SK-N-SH (cell line): ENCODE measurements around the gene C2orf92. TPM values are rescaled to one million over a fixed set of nuclear protein-coding genes. Genes with fewer than 3 reads are reported as not detected.

ENCODE experiments used
- CTCF ChIA-PET: fragments of 300-600, 350-600 bp; formaldehyde crosslinking; extraction: SDS; loops from one replicate; lab custom pipeline; 2021; lab: Yijun Ruan, JAX
- POLR2A ChIA-PET: fragments of 350-600 bp; sonication (Branson Sonifier 250); formaldehyde crosslinking; extraction: SDS; loops from one replicate; lab custom pipeline; 2020; ENCODE audit warnings: antibody characterized with exemption, inconsistent platforms; lab: Yijun Ruan, JAX
- DNase-seq: peaks from one replicate; pipeline ENCODE4 v3.0.0; 2012
- H2AFZ ChIP-seq: fragments of 200-600 bp; sonication (generic); 2 replicates; pipeline ENCODE4 v1.8.1; 2016; ENCODE audit warnings: antibody characterized with exemption, mild to moderate bottlenecking, low read depth
- H3F3A ChIP-seq: fragments of 200-600 bp; sonication (generic); replicated peaks from 2 replicates; pipeline ENCODE3; 2016; ENCODE audit warnings: antibody characterized with exemption, mild to moderate bottlenecking; ENCODE audit not compliant: insufficient read depth
- H3K27ac ChIP-seq, 2 experiments: fragments of 200-500 bp in 1 of 2; fragments of 200-600 bp in 1 of 2; sonication (Bioruptor generic) in 1 of 2; sonication (generic), shearing (Covaris generic) in 1 of 2; 2 replicates each; pipeline versions ENCODE4 v1.5.1 to v1.6.1; 2014 to 2016; ENCODE audit warnings: low read depth in 2 of 2, inconsistent platforms in 1 of 2, low read length in 1 of 2, mild to moderate bottlenecking in 1 of 2, mixed read lengths in 1 of 2
- H3K27me3 ChIP-seq: fragments of 200-600 bp; sonication (generic), shearing (Covaris generic); 2 replicates; pipeline ENCODE4 v1.6.1; 2016; ENCODE audit warnings: mixed run types; ENCODE audit not compliant: insufficient read depth
- H3K36me3 ChIP-seq, 2 experiments: fragments of 200-500 bp in 1 of 2; fragments of 200-600 bp in 1 of 2; sonication (Bioruptor generic) in 1 of 2; sonication (generic) in 1 of 2; replicated peaks in 1 of 2; 2 replicates each; pipeline versions ENCODE3 to v1.5.1; 2014 to 2016; ENCODE audit warnings: low read length in 1 of 2, mild to moderate bottlenecking in 1 of 2; ENCODE audit not compliant: insufficient read depth in 2 of 2, control insufficient read depth in 1 of 2
- H3K4me1 ChIP-seq, 2 experiments: fragments of 200-500 bp in 1 of 2; fragments of 200-600 bp in 1 of 2; sonication (Bioruptor generic) in 1 of 2; sonication (generic), shearing (Covaris generic) in 1 of 2; 2 replicates each; pipeline versions ENCODE4 v1.5.1 to v1.6.1; 2014 to 2016; ENCODE audit warnings: low read depth in 1 of 2, low read length in 1 of 2, mixed run types in 1 of 2; ENCODE audit not compliant: insufficient read depth in 2 of 2, control insufficient read depth in 1 of 2
- H3K4me2 ChIP-seq: fragments of 200-600 bp; sonication (generic), shearing (Covaris generic); 2 replicates; pipeline ENCODE4 v1.6.1; 2017; ENCODE audit warnings: mixed run types
- H3K4me3 ChIP-seq, 2 experiments: fragments of 200-500 bp in 1 of 2; fragments of 200-600 bp in 1 of 2; sonication (Bioruptor generic) in 1 of 2; sonication (generic), shearing (Covaris generic) in 1 of 2; 2 replicates each; pipeline versions ENCODE4 v1.5.1 to v1.8.1; 2014 to 2016; ENCODE audit warnings: low read depth in 2 of 2, inconsistent platforms in 1 of 2, low read length in 1 of 2, mild to moderate bottlenecking in 1 of 2, mixed read lengths in 1 of 2, moderate library complexity in 1 of 2
- H3K79me2 ChIP-seq: fragments of 200-600 bp; sonication (generic); 2 replicates; pipeline ENCODE4 v1.8.1; 2017; ENCODE audit warnings: mild to moderate bottlenecking; ENCODE audit not compliant: insufficient read depth
- H3K9ac ChIP-seq: fragments of 200-600 bp; sonication (generic); 2 replicates; pipeline ENCODE4 v1.6.1; 2017; ENCODE audit warnings: mixed run types
- H3K9me2 ChIP-seq: fragments of 200-600 bp; sonication (generic); 2 replicates; pipeline ENCODE4 v1.6.1; 2017; ENCODE audit warnings: mixed run types
- H3K9me3 ChIP-seq: fragments of 200-600 bp; sonication (generic); 2 replicates; pipeline ENCODE4 v1.6.1; 2017; ENCODE audit warnings: mixed run types, mild to moderate bottlenecking, moderate library complexity
- H4K20me1 ChIP-seq: fragments of 200-600 bp; sonication (generic); 2 replicates; pipeline ENCODE4 v1.6.1; 2017; ENCODE audit warnings: mild to moderate bottlenecking, mixed run types; ENCODE audit not compliant: insufficient read depth
- CHD2 ChIP-seq: fragments of 150-350 bp; IDR thresholded peaks from 2 replicates; pipeline ENCODE4 v1.6.1; 2018; ENCODE audit warnings: low read length; ENCODE audit not compliant: partially characterized antibody
- FOXM1 ChIP-seq: IDR thresholded peaks from 2 replicates; pipeline ENCODE4 v1.4.0; 2012; ENCODE audit warnings: low read depth, mild to moderate bottlenecking
- IRF3 ChIP-seq: fragments of 150-350 bp; IDR thresholded peaks from 2 replicates; pipeline ENCODE4 v1.6.1; 2016; ENCODE audit warnings: mild to moderate bottlenecking, low read depth, low read length
- JUND ChIP-seq: IDR thresholded peaks from 2 replicates; pipeline ENCODE4 v1.4.0; 2012
- MEF2A ChIP-seq: IDR thresholded peaks from 2 replicates; pipeline ENCODE4 v1.4.0; 2012; ENCODE audit warnings: low read depth, borderline replicate concordance
- MXI1 ChIP-seq: IDR thresholded peaks from 2 replicates; pipeline ENCODE4 v1.6.1; 2012; ENCODE audit warnings: mild to moderate bottlenecking, low read depth, low read length, improper control_type of control experiment
- NRF1 ChIP-seq: IDR thresholded peaks from 2 replicates; pipeline ENCODE4 v1.6.1; 2012; ENCODE audit warnings: low read depth, mild to moderate bottlenecking, low read length
- REST ChIP-seq: IDR thresholded peaks from 2 replicates; pipeline ENCODE4 v1.6.1; 2012; ENCODE audit warnings: mild to moderate bottlenecking, low read depth, low read length, moderate library complexity
- SIN3A ChIP-seq: IDR thresholded peaks from 2 replicates; pipeline ENCODE4 v1.6.1; 2012; ENCODE audit warnings: low read depth, mild to moderate bottlenecking, low read length, moderate library complexity, borderline replicate concordance
- TCF12 ChIP-seq: IDR thresholded peaks from 2 replicates; pipeline ENCODE4 v1.4.0; 2012
- TEAD4 ChIP-seq: IDR thresholded peaks from 2 replicates; pipeline ENCODE4 v1.4.0; 2012; ENCODE audit warnings: mild to moderate bottlenecking, borderline replicate concordance; ENCODE audit not compliant: insufficient read depth
- ZBTB33 ChIP-seq: IDR thresholded peaks from 2 replicates; pipeline ENCODE4 v1.4.0; 2012; ENCODE audit warnings: low read depth, borderline replicate concordance
- WGBS: methylation state at CpG from one replicate; pipeline ENCODE4 v1.1.6; 2017; ENCODE audit warnings: low lambda C conversion rate; 5-methylcytosine and 5-hydroxymethylcytosine counted together
- polyA plus RNA-seq, 3 experiments: library from polyadenylated mRNA; depleted of rRNA; stranded (reverse); fragments of >200 nt; gene quantifications; 2 replicates each; pipeline ENCODE4 v1.2.3, GENCODE V29; 2012

C2orf92 gene
- polyA plus RNA-seq, 1 of the 3 experiments (the other 2 are of a cell fraction): 3.1 TPM

GRCh38 chr2:97702731-97703470 lies 33.4 kb downstream of the C2orf92 start (continued):
- TF ChIP-seq REST (no peak), MEF2A (no peak)

GRCh38 chr2:97703741-97704140 lies 34.2 kb downstream of the C2orf92 start:
- Histone ChIP-seq H3K27me3 (no peaks in the 10 kb centered on the region), H3K4me2 (no peak overlapping the region), H3F3A (no peaks in the 10 kb centered on the region), H3K79me2 (no peaks in the 10 kb centered on the region), H3K9me2 (no peaks in the 10 kb centered on the region), H2AFZ (no peak overlapping the region), H3K4me3 (no peak overlapping the region), H3K36me3 (no peaks in the 10 kb centered on the region), H4K20me1 (no peaks in the 10 kb centered on the region), H3K9me3 (no peaks in the 10 kb centered on the region), H3K9ac (no peak overlapping the region), H3K4me1 (no peaks in the 10 kb centered on the region; a peak in 1 of 4 replicates), H3K27ac (no peak overlapping the region)
- no peak for DNase-seq
- ChIA-PET CTCF (interaction anchor here (1.3 kb wide), 1 partner anchor 565 kb away, joined by 3 read pairs; no protein-coding TSS in a partner anchor), POLR2A (no interaction called here)
- TF ChIP-seq JUND: no peak
- no peak for TF ChIP-seq TEAD4
- TF ChIP-seq IRF3: no peak
- no peak for TF ChIP-seq SIN3A
- TF ChIP-seq MXI1: no peak
- TF ChIP-seq FOXM1: no peak
- no peak for TF ChIP-seq CHD2
- no peak for TF ChIP-seq TCF12
- TF ChIP-seq ZBTB33: no peak
- TF ChIP-seq NRF1: no peak
- WGBS: 13% methylated on average over 3 of the region's 3 CpGs
